Heart right ventricle (tissue), 16 donors: Measurements from ENCODE around the gene USP40. TPM values are rescaled to one million over a fixed set of nuclear protein-coding genes. Genes with fewer than 3 reads are reported as not detected.

Experiments used
- ATAC-seq, 8 donors: fragments of 200-7000 bp; cut with Tn5 transposase; one replicate each; pipeline ENCODE4 v1.9.1; 2020; ENCODE audit warnings: mild to moderate bottlenecking in 8 of 8, moderate library complexity in 8 of 8, moderate number of reproducible peaks in 1 of 8
- DNase-seq, 2 donors: peaks; one replicate each; pipeline ENCODE4 v3.0.0-alpha.2; 2020
- H3K27ac ChIP-seq, 10 donors: fragments of 200-600 bp; sonication (generic) in 2 of 10; one replicate each; pipeline versions ENCODE4 v1.5.0 to v1.8.0; 2020 to 2022; ENCODE audit warnings: mild to moderate bottlenecking in 3 of 10
- H3K27me3 ChIP-seq, 7 donors: fragments of 200-600 bp; one replicate each; pipeline ENCODE4 v1.8.0; 2021 to 2022; ENCODE audit warnings: mild to moderate bottlenecking in 2 of 7
- H3K36me3 ChIP-seq, 9 donors: fragments of 200-600 bp; sonication (generic) in 1 of 9; one replicate each; pipeline versions ENCODE4 v1.5.0 to v1.8.0; 2020 to 2022; ENCODE audit warnings: mild to moderate bottlenecking in 2 of 9
- H3K4me1 ChIP-seq, 9 donors: fragments of 200-600 bp; sonication (generic) in 1 of 9; one replicate each; pipeline versions ENCODE4 v1.5.0 to v1.8.0; 2020 to 2022; ENCODE audit warnings: mild to moderate bottlenecking in 4 of 9
- H3K4me3 ChIP-seq, 10 donors: fragments of 200-600 bp; sonication (generic) in 2 of 10; one replicate each; pipeline versions ENCODE4 v1.5.0 to v1.8.0; 2020 to 2022; ENCODE audit warnings: mild to moderate bottlenecking in 7 of 10, moderate library complexity in 2 of 10
- H3K9me3 ChIP-seq, 11 donors: fragments of 200-600 bp in 10 of 11; sonication (generic) in 2 of 11; one replicate each; pipeline versions ENCODE4 v1.5.0 to v1.8.0; 2013 to 2022; ENCODE audit warnings: mild to moderate bottlenecking in 2 of 11, control low read depth in 1 of 11, moderate library complexity in 1 of 11
- CTCF ChIP-seq, 9 donors: fragments of 200-600 bp; sonication (generic) in 2 of 9; IDR thresholded peaks; one replicate each; pipeline versions ENCODE4 v1.5.0 to v1.8.0; 2021 to 2022; ENCODE audit warnings: antibody characterized with exemption in 9 of 9, mild to moderate bottlenecking in 5 of 9, moderate library complexity in 1 of 9
- WGBS, 2 donors: extraction: QIAGEN DNeasy Blood & Tissue Kit; methylation state at CpG; one replicate each; pipeline ENCODE4 v1.1.7; 2013; ENCODE audit warnings: inconsistent platforms in 1 of 2; 5-methylcytosine and 5-hydroxymethylcytosine counted together
- intact Hi-C, 10 donors: fragments of 100-400 bp; cut with DNase I; formaldehyde crosslinking; loops; one replicate each; pipeline versions ENCODE4 v1.11.1 to v1.14.2; 2022
- polyA plus RNA-seq, 2 donors: library from polyadenylated mRNA; stranded (reverse); fragments of 200-250 nt; gene quantifications; one replicate each; pipeline ENCODE4 v1.2.3, GENCODE V29; 2013
- total RNA-seq, 10 donors: library from RNA; stranded (reverse); fragmentation: NEBNext Ultra II Directional in 3 of 10; extraction: Animal tissue kit (Norgen Biotek cat#: 25700) in 3 of 10; gene quantifications; one replicate each; pipeline versions ENCODE4 v1.2.1 to v1.2.4, GENCODE V29; 2021 to 2023
- donor health status: Arrhythmogenic right ventricular cardiomyopathy.
- donor health status: ischemic (EF 13 %, LVEDD 7.1; RV severe dilation, severe dysfunction).
- donor health status: healthy with polysubstance abuse.
- donor health status: DM: no; HTN: yes; CAD: no.
- donor health status: DM: no; HTN: no; CAD: no.
- donor health status: ischemic (EF 25% LVEDD 6.9; RV normal size, moderate dysfunction).
- donor health status: ischemic (EF 25% LVEDD 5.7; RV mildly dilated, moderate dysfunction).
- donor health status: healthy.
- donor health status: DM: yes; HTN: yes; CAD: no.
- donor health status: Ischemic cardiomyopathy.
- donor health status: ischemic (EF 35%, LVEDD 5.7; RV mildly dilated, moderate dysfunction).
- donor health status: nonischemic (EF 11% LVEDD 7.7; RV severe dilation, severe dysfunction).
- donor health status: DM: yes; HTN: yes; CAD: no.
- donor health status: PGD.
- donor health status: ischemic (EF 29% LVEDD 5.4; RV normal size, mild dysfunction).
- donor health status: nonischemic (EF 23%, LVEDD 6.1; RV moderate dilation, normal function).

Gene USP40
- total and polyA plus RNA-seq, 12 donors = 9.1 to 32.8 (median 16.1) TPM

DNA sequence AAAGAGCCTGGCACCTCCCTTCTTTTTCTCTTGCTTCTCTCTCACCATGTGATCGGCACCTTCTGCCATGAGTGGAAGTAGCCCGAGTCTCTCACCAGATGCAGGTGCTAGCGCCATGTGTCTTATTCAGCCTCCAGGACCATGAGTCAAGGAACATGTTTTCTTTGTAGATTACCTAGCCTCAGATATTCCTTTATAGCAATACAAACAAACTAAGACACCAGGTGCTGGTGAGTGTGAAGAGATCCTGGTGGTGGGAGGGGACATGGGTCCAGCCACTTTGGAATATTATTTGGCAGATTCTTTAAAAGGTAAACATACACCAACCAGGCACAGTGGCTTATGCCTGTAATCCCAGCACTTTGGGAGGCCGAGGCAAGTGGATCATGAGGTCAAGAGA is 5.9 kb upstream of the USP40 start:
- no peak overlapping the region for H3K27ac ChIP-seq
- no peaks in the 10 kb centered on the region for H3K4me1 ChIP-seq
- no peak for DNase-seq
- WGBS, 2 donors = 78 to 85% methylated on average over 4 of the region's 4 CpGs
- TF ChIP-seq CTCF (IDR thresholded peaks at IDR 0.05) = no peak
- H3K4me3 ChIP-seq = no peak overlapping the region
- no peaks in the 10 kb centered on the region for H3K9me3 ChIP-seq
- peaks cover 0 to 11% (median 0%) of the 10 kb centered on the region in 7 donors for H3K27me3 ChIP-seq
- no peaks in the 10 kb centered on the region for H3K36me3 ChIP-seq
- intact Hi-C loops = no loop called here
- no peak for ATAC-seq

DNA sequence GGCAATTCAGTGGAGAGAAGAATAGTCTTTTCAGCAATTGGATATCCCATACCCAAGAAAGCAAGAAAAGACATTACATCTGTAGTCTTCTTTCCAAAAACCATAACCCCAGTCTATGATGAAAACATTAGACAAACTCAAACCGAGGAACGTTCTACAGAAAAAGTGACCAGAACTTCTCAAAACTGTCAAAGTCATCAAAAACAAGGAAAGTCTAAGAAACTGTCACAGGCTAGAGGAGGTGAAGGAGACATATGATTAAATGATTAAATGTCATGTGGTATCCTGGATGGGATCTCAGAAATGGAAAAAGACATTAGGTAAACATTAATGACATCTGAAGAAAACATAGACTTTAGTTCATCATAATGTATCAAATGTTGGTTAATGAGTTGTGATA is 4.9 kb upstream of the USP40 start:
- no peak for DNase-seq
- Histone ChIP-seq H3K4me3 (no peak overlapping the region), H3K36me3 (no peaks in the 10 kb centered on the region), H3K9me3 (no peaks in the 10 kb centered on the region), H3K27me3 (peaks cover 0 to 11% (median 0%) of the 10 kb centered on the region in 7 donors), H3K27ac (no peak overlapping the region), H3K4me1 (no peaks in the 10 kb centered on the region)
- no peak for ATAC-seq
- 83 to 99% methylated on average over 2 of the region's 2 CpGs for WGBS, 2 donors
- TF ChIP-seq CTCF (IDR thresholded peaks at IDR 0.05) = no peak
- intact Hi-C loops = no loop called here

DNA sequence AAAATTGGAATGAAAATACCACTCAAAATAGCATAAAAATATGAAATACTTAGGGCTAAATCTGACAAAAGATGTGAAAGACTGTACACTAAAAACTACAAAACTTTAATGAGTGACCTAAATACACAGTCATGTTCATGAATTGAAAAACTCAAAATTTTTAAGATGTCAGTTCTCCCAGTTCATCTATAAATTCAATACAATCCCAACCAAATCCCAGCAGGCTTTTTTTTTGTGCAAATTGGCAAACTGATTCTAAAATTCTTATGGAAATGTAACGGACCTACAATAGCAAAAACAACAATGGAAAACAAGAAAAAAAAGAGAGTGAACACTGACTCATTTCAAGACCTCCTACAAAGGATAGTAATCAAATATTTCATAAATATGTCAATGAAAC is 4.4 kb upstream of the USP40 start:
- no peak overlapping the region for H3K27ac ChIP-seq
- no peak for TF ChIP-seq CTCF (IDR thresholded peaks at IDR 0.05)
- no peaks in the 10 kb centered on the region for H3K4me1 ChIP-seq
- H3K27me3 ChIP-seq = peaks cover 0 to 11% (median 0%) of the 10 kb centered on the region in 7 donors
- H3K36me3 ChIP-seq = no peaks in the 10 kb centered on the region
- intact Hi-C loops = no loop called here
- H3K9me3 ChIP-seq = no peaks in the 10 kb centered on the region
- DNase-seq (no peak), ATAC-seq (no peak)
- 41 to 59% methylated on average over 1 of the region's 1 CpG for WGBS, 2 donors
- H3K4me3 ChIP-seq = no peak overlapping the region

GRCh38 chr2:233565685-233566140 is 869 bp downstream of the USP40 start:
- intact Hi-C loops = no loop called here
- Histone ChIP-seq H3K27me3 (peaks cover 0 to 2% (median 0%) of the 10 kb centered on the region in 7 donors), H3K27ac (peak overlapping the region in 8 of 10 donors; percentile 93 to 98 (median 95)), H3K4me1 (peaks cover 0 to 26% (median 9%) of the 10 kb centered on the region in 9 donors), H3K9me3 (no peaks in the 10 kb centered on the region), H3K36me3 (peaks cover 0 to 16% (median 0%) of the 10 kb centered on the region in 9 donors), H3K4me3 (peak overlapping the region; percentile 72 to 97 (median 90))
- TF ChIP-seq CTCF (IDR thresholded peaks at IDR 0.05) = no peak
- ATAC-seq (peak in 1 of 8 donors; percentile 1), DNase-seq (no peak)
- 2% methylated on average over 6 of the region's 6 CpGs for WGBS, 2 donors
